ENCODE results near the gene PTPN13. TPM values are rescaled to one million over a fixed set of nuclear protein-coding genes. Genes with fewer than 3 reads are reported as not detected.
A peak's percentile ranks its signal among the peaks of the same experiment; 100 is the strongest.

The PTPN13 gene
- total and polyA plus RNA-seq, 2 experiments from 2014 or later = 13.0 to 43.2 TPM

DNA sequence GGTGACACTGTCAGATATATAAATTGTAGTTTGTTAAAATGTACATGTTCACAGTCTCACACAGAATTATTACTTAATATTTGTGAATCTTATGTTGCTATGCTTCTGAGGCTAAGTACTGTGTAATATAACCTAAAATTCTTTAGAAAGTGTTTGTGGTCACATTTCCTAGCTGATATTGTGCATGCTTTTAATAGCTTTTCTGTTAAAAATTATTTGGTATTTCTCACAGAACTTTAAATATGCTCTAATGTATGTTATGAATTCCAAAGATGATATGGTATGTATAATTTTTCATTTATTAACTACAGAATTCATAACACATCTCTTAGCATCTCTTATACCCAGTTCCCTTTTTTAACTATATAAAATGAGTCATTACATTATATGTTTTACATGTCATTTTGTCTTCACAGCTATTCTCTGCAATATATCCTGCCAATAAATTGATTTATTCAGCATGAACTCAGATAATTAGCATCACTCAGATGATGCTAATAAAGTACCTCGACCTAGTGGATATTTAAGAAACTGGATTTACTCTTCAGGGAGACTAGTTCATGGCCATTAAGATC is 9.3 kb downstream of the PTPN13 start:
- H3K9ac ChIP-seq = no peak overlapping the region
- H3K27me3 ChIP-seq (replicated peaks; ENCODE audit: insufficient read depth) = no peaks in the 10 kb centered on the region
- H3K4me1 ChIP-seq (ENCODE audit: insufficient read depth) = no peaks in the 10 kb centered on the region
- no peak overlapping the region for H3K4me3 ChIP-seq
- H3K36me3 ChIP-seq (ENCODE audit: low read depth) = no peaks in the 10 kb centered on the region
- no peak overlapping the region for H3K4me2 ChIP-seq (ENCODE audit: unreplicated experiment)
- H2AFZ ChIP-seq = no peak overlapping the region
- H3F3A ChIP-seq (ENCODE audit: insufficient read depth) = no peaks in the 10 kb centered on the region
- TF ChIP-seq EZH2phosphoT487 (IDR thresholded peaks at IDR 0.05; ENCODE audit: insufficient read depth, low read depth) (no peak), EZH2 (IDR thresholded peaks at IDR 0.05; ENCODE audit: insufficient read depth, poor library complexity, severe bottlenecking) (no peak)
- H3K9me3 ChIP-seq (ENCODE audit: low read depth) = no peaks in the 10 kb centered on the region
- no peak overlapping the region for H3K27ac ChIP-seq
- WGBS, 2 experiments (ENCODE audit: low coverage in 1 of 2, low lambda C conversion rate in 2 of 2, missing lambda C conversion rate in 2 of 2) = 97 to 98% methylated on average over 1 of the region's 1 CpG
- peaks cover 99% of the 10 kb centered on the region for H3K79me2 ChIP-seq (ENCODE audit: insufficient read depth)
- DNase-seq = no peak
- in situ Hi-C loops (cut with MboI) = no loop called here
- H4K20me1 ChIP-seq (ENCODE audit: insufficient read depth) = no peaks in the 10 kb centered on the region
- H3K9me2 ChIP-seq (ENCODE audit: insufficient read depth) = no peaks in the 10 kb centered on the region

GRCh38 chr4:86606809-86607208 is 12.7 kb downstream of the PTPN13 start:
- Histone ChIP-seq H3K4me3 (no peak overlapping the region), H3F3A (ENCODE audit: insufficient read depth) (no peaks in the 10 kb centered on the region), H3K27ac (no peak overlapping the region), H2AFZ (no peak overlapping the region), H3K27me3 (replicated peaks; ENCODE audit: insufficient read depth) (no peaks in the 10 kb centered on the region), H3K36me3 (ENCODE audit: low read depth) (no peaks in the 10 kb centered on the region), H3K4me2 (ENCODE audit: unreplicated experiment) (no peak overlapping the region), H3K4me1 (ENCODE audit: insufficient read depth) (no peaks in the 10 kb centered on the region), H3K79me2 (ENCODE audit: insufficient read depth) (peaks cover 93% of the 10 kb centered on the region), H3K9me3 (ENCODE audit: low read depth) (no peaks in the 10 kb centered on the region), H4K20me1 (ENCODE audit: insufficient read depth) (0 out of 2 replicates have a peak, but pooled peaks cover 5% of the 10 kb centered on the region), H3K9me2 (ENCODE audit: insufficient read depth) (no peaks in the 10 kb centered on the region), H3K9ac (no peak overlapping the region)
- in situ Hi-C loops (cut with MboI) = no loop called here
- no peak for DNase-seq
- no peak for TF ChIP-seq EZH2 (IDR thresholded peaks at IDR 0.05; ENCODE audit: insufficient read depth, poor library complexity, severe bottlenecking)
- TF ChIP-seq EZH2phosphoT487 (IDR thresholded peaks at IDR 0.05; ENCODE audit: insufficient read depth, low read depth) = no peak

GRCh38 chr4:86608757-86609375 is 14.8 kb downstream of the PTPN13 start:
- DNase-seq = peak; percentile 4
- H3F3A ChIP-seq (ENCODE audit: insufficient read depth) = no peaks in the 10 kb centered on the region

GRCh38 chr4:86611757-86612156 is 17.6 kb downstream of the PTPN13 start:
- no peak overlapping the region for H2AFZ ChIP-seq
- no peaks in the 10 kb centered on the region for H3K9me2 ChIP-seq (ENCODE audit: insufficient read depth)
- no peaks in the 10 kb centered on the region for H3K4me1 ChIP-seq (ENCODE audit: insufficient read depth)
- no peaks in the 10 kb centered on the region for H3K9me3 ChIP-seq (ENCODE audit: low read depth)
- H3K36me3 ChIP-seq (ENCODE audit: low read depth) = no peaks in the 10 kb centered on the region
- H3K4me2 ChIP-seq (ENCODE audit: unreplicated experiment) = no peak overlapping the region
- no peaks in the 10 kb centered on the region for H3F3A ChIP-seq (ENCODE audit: insufficient read depth)
- in situ Hi-C loops (cut with MboI) = no loop called here
- no peak for DNase-seq
- no peak overlapping the region for H3K9ac ChIP-seq
- WGBS, 2 experiments (ENCODE audit: low coverage in 1 of 2, low lambda C conversion rate in 2 of 2, missing lambda C conversion rate in 2 of 2) = 92 to 100% methylated on average over 2 of the region's 2 CpGs
- H3K27ac ChIP-seq = no peak overlapping the region
- TF ChIP-seq EZH2phosphoT487 (IDR thresholded peaks at IDR 0.05; ENCODE audit: insufficient read depth, low read depth) (no peak), EZH2 (IDR thresholded peaks at IDR 0.05; ENCODE audit: insufficient read depth, poor library complexity, severe bottlenecking) (no peak)
- no peak overlapping the region for H3K4me3 ChIP-seq
- H4K20me1 ChIP-seq (ENCODE audit: insufficient read depth) = peaks cover 10% of the 10 kb centered on the region; the same call in 1 of the 2 replicates
- H3K79me2 ChIP-seq (ENCODE audit: insufficient read depth) = peaks cover 94% of the 10 kb centered on the region
- no peaks in the 10 kb centered on the region for H3K27me3 ChIP-seq (replicated peaks; ENCODE audit: insufficient read depth)

More at GRCh38 chr4:86608757-86609375, 14.8 kb downstream of the PTPN13 start:
- H4K20me1 ChIP-seq (ENCODE audit: insufficient read depth) = peaks cover 10% of the 10 kb centered on the region; the same call in 1 of the 2 replicates
- no peaks in the 10 kb centered on the region for H3K9me3 ChIP-seq (ENCODE audit: low read depth)
- H3K4me2 ChIP-seq (ENCODE audit: unreplicated experiment) = no peak overlapping the region
- no peak overlapping the region for H2AFZ ChIP-seq
- H3K9ac ChIP-seq = no peak overlapping the region
- in situ Hi-C loops (cut with MboI) = no loop called here
- H3K4me3 ChIP-seq = no peak overlapping the region
- H3K36me3 ChIP-seq (ENCODE audit: low read depth) = no peaks in the 10 kb centered on the region
- 75 to 82% methylated on average over 2 of the region's 2 CpGs for WGBS, 2 experiments (ENCODE audit: low coverage in 1 of 2, low lambda C conversion rate in 2 of 2, missing lambda C conversion rate in 2 of 2)
- peaks cover 93% of the 10 kb centered on the region for H3K79me2 ChIP-seq (ENCODE audit: insufficient read depth)
- TF ChIP-seq EZH2phosphoT487 (IDR thresholded peaks at IDR 0.05; ENCODE audit: insufficient read depth, low read depth) (no peak), EZH2 (IDR thresholded peaks at IDR 0.05; ENCODE audit: insufficient read depth, poor library complexity, severe bottlenecking) (no peak)
- no peaks in the 10 kb centered on the region for H3K4me1 ChIP-seq (ENCODE audit: insufficient read depth)
- H3K27me3 ChIP-seq (replicated peaks; ENCODE audit: insufficient read depth) = no peaks in the 10 kb centered on the region
- H3K9me2 ChIP-seq (ENCODE audit: insufficient read depth) = no peaks in the 10 kb centered on the region
- H3K27ac ChIP-seq = no peak overlapping the region

Data from GM23248 (cell line).